ENCODE results near the gene PRXL2A. TPM values are rescaled to one million over a fixed set of nuclear protein-coding genes. Genes with fewer than 3 reads are reported as not detected.
"Not testable (repeated sequence)": the region's sequence is repeated elsewhere in the genome, so short reads cannot be mapped to it uniquely, and the experiment has no call there.

Gene PRXL2A
- total and polyA plus RNA-seq, 5 donors: 91.3 to 162 (median 105) TPM

DNA sequence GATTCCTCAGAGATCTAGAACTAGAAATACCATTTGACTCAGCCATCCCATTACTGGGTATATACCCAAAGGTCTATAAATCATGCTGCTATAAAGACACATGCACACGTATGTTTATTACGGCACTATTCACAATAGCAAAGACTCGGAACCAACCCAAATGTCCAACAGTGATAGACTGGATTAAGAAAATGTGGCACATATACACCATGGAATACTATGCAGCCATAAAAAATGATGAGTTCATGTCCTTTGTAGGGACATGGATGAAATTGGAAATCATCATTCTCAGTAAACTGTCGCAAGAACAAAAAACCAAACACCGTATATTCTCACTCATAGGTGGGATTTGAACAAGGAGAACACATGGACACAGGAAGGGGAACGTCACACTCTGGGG lies 72.0 kb downstream of the PRXL2A start:
- H3K4me3 ChIP-seq (ENCODE audit: low read length); H3K27me3 ChIP-seq (ENCODE audit: control insufficient read depth, insufficient read depth); H3K27ac ChIP-seq (ENCODE audit: low read length); H3K9me3 ChIP-seq (ENCODE audit: control insufficient read depth, low read length); DNase-seq; ATAC-seq; intact Hi-C loops (cut with DNase I); H3K4me1 ChIP-seq (ENCODE audit: control insufficient read depth, insufficient read depth, low read length): not testable (repeated sequence)
- 93% methylated on average over 6 of the region's 6 CpGs for WGBS

- DNase-seq (no peak), ATAC-seq (no peak)
- H3K27ac ChIP-seq (ENCODE audit: low read length): no peak overlapping the region
- peaks cover 7% of the 10 kb centered on the region for H3K4me1 ChIP-seq (ENCODE audit: control insufficient read depth, insufficient read depth, low read length)
- no peak overlapping the region for H3K4me3 ChIP-seq (ENCODE audit: low read length)
- intact Hi-C loops (cut with DNase I): no loop called here
- no peaks in the 10 kb centered on the region for H3K9me3 ChIP-seq (ENCODE audit: control insufficient read depth, low read length)
- 93% methylated on average over 5 of the region's 5 CpGs for WGBS
- no peaks in the 10 kb centered on the region for H3K27me3 ChIP-seq (ENCODE audit: control insufficient read depth, insufficient read depth)
These were observed 72.5 kb downstream of the PRXL2A start for GRCh38 chr10:80480852-80481251.

- no peak for DNase-seq
- ATAC-seq: peak in 1 of 2 donors; percentile 40
- 67% methylated on average over 6 of the region's 6 CpGs for WGBS
- Histone ChIP-seq H3K9me3 (ENCODE audit: control insufficient read depth, low read length) (no peaks in the 10 kb centered on the region), H3K4me3 (ENCODE audit: low read length) (no peak overlapping the region), H3K4me1 (ENCODE audit: control insufficient read depth, insufficient read depth, low read length) (peaks cover 21% of the 10 kb centered on the region), H3K27ac (ENCODE audit: low read length) (no peak overlapping the region), H3K27me3 (ENCODE audit: control insufficient read depth, insufficient read depth) (no peaks in the 10 kb centered on the region)
- intact Hi-C loops (cut with DNase I): no loop called here
These were observed 75.9 kb downstream of the PRXL2A start for GRCh38 chr10:80484243-80484642.

- intact Hi-C loops (cut with DNase I): no loop called here
- H3K9me3 ChIP-seq (ENCODE audit: control insufficient read depth, low read length): no peaks in the 10 kb centered on the region
- no peaks in the 10 kb centered on the region for H3K27me3 ChIP-seq (ENCODE audit: control insufficient read depth, insufficient read depth)
- peaks cover 21% of the 10 kb centered on the region for H3K4me1 ChIP-seq (ENCODE audit: control insufficient read depth, insufficient read depth, low read length)
- ATAC-seq (no peak), DNase-seq (no peak)
- H3K27ac ChIP-seq (ENCODE audit: low read length): no peak overlapping the region
- no peak overlapping the region for H3K4me3 ChIP-seq (ENCODE audit: low read length)
These were observed 76.3 kb downstream of the PRXL2A start for GRCh38 chr10:80484676-80485075.

- Histone ChIP-seq H3K9me3 (ENCODE audit: control insufficient read depth, low read length) (no peaks in the 10 kb centered on the region), H3K4me1 (ENCODE audit: control insufficient read depth, insufficient read depth, low read length) (peaks cover 21% of the 10 kb centered on the region), H3K27me3 (ENCODE audit: control insufficient read depth, insufficient read depth) (no peaks in the 10 kb centered on the region), H3K27ac (ENCODE audit: low read length) (peak overlapping the region; percentile 7), H3K4me3 (ENCODE audit: low read length) (no peak overlapping the region)
- 74% methylated on average over 10 of the region's 10 CpGs for WGBS
- ATAC-seq (peak; percentile 21 to 40), DNase-seq (no peak)
- intact Hi-C loops (cut with DNase I): no loop called here
These were observed 77.0 kb downstream of the PRXL2A start for GRCh38 chr10:80485076-80485945.

DNA sequence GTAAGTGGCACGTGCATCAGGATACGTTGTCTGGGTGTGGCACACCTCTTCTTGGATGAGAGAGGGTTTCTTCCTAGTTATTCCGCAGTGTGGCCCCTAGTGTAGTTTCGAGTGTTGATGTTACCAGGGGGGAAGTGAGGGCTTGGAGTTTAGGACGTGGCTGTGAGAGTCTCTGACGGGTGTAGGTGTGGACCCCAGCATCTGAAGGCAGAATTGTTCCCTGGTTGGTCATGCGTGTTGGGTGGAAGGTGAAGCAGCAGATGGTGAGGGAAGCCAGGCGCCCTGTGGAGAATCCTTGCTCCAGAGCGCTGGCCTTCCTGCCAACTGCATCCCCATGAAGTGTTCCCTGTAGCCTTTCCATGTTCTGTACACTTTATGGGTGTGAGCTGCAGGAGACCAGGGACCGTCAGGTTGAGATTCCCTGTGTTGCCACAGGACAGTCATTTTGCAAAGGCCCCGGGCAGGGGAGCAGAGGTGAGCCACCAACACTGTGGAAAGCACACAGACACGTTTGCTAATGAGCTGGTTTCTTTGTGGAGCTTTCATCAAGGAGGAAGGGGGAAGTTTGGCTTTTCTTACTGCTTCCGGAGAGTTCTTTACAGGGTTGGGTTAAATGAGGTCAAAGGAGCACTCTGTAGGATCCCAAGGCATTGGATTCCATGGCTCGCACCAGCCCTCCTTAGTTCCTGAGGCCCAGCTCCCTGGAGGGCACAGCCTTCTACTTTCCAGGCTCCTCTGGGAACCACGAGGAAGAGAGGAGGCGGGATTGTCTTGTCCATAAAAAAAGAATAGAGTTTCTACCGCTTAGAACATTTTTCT lies 77.8 kb downstream of the PRXL2A start:
- ATAC-seq: peak; percentile 43 to 51
- intact Hi-C loops (cut with DNase I): no loop called here

More for the DNA sequence above, 77.8 kb downstream of the PRXL2A start:
- 63% methylated on average over 17 of the region's 17 CpGs for WGBS
- no peaks in the 10 kb centered on the region for H3K27me3 ChIP-seq (ENCODE audit: control insufficient read depth, insufficient read depth)
- peak overlapping the region; percentile 59 for H3K27ac ChIP-seq (ENCODE audit: low read length)
- peak in 1 of 3 donors; percentile 38 for DNase-seq
- H3K9me3 ChIP-seq (ENCODE audit: control insufficient read depth, low read length): no peaks in the 10 kb centered on the region
- peaks cover 22% of the 10 kb centered on the region for H3K4me1 ChIP-seq (ENCODE audit: control insufficient read depth, insufficient read depth, low read length)
- H3K4me3 ChIP-seq (ENCODE audit: low read length): no peak overlapping the region

Other genes starting within 250 kb of the PRXL2A start
- gene ANXA11, start 203.0 kb upstream of the PRXL2A start, total RNA-seq: 100 to 1,000 TPM; 371 to 451 (median 403) TPM
- gene ANXA11, start 203.0 kb upstream of the PRXL2A start, polyA plus RNA-seq: 232 TPM
- gene MAT1A, start 118.9 kb upstream of the PRXL2A start, total RNA-seq: under 1 TPM in 3 of 4 donors, not detected in 1; 0.09 to 0.25 (median 0.20) TPM
- 0.11 TPM for gene MAT1A, start 118.9 kb upstream of the PRXL2A start, polyA plus RNA-seq
- gene DYDC1, start 51.8 kb upstream of the PRXL2A start, total RNA-seq: not detected
- gene DYDC1, start 51.8 kb upstream of the PRXL2A start, polyA plus RNA-seq: not detected
- gene DYDC2, start 51.8 kb upstream of the PRXL2A start, total RNA-seq: not detected
- not detected for gene DYDC2, start 51.8 kb upstream of the PRXL2A start, polyA plus RNA-seq
- 10 to 100 TPM; 24.4 to 44.1 (median 34.1) TPM for gene TSPAN14, start 45.8 kb downstream of the PRXL2A start, total RNA-seq
- gene TSPAN14, start 45.8 kb downstream of the PRXL2A start, polyA plus RNA-seq: 27.6 TPM
- gene SH2D4B, start 129.4 kb downstream of the PRXL2A start, total RNA-seq: not detected
- gene SH2D4B, start 129.4 kb downstream of the PRXL2A start, polyA plus RNA-seq: not detected

Data from right cardiac atrium (tissue), 5 donors.